ENCODE results near the gene EPN2.

Gene EPN2

DNA sequence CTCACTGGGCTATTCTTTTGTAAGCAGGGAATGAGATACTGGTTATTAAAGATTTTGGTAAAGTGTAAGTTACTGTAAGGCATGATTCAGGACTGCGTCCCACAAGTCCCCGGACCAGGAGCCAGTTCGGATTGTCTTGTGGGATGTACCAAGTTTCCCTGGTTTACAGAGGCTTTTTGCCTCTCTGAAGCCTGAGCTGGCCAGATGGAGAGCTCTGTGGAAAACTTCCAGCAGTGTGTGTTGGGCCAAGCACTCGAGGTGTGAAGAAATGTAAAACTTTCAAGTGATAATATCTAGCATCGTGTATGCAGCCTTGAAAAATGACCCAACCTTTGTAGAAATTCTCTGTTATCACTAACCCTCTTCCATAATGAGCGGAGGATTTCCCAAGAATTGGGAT lies 2.4 kb downstream of the EPN2 start:
- no peak for DNase-seq (ENCODE audit: low read depth)

DNA sequence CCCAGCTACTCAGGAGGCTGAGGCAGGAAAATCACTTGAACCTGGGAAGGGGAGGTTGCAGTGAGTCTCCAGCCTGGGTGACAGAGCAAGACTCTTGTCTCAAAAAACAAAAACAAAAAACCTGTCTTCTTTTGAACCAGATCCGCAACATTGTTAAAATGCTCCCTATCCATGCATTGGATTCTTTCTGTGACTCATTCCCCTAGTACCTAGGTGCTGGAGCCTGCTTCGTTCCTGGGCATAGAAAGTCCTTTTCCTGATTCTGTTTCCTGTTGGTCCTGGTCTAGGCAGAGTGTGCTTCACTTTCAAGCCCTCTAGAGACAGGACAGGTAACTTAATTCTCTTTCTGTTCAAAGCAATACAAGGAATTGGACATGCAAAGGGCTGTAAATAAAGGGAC lies 5.2 kb downstream of the EPN2 start:
- DNase-seq (ENCODE audit: low read depth): no peak

DNA sequence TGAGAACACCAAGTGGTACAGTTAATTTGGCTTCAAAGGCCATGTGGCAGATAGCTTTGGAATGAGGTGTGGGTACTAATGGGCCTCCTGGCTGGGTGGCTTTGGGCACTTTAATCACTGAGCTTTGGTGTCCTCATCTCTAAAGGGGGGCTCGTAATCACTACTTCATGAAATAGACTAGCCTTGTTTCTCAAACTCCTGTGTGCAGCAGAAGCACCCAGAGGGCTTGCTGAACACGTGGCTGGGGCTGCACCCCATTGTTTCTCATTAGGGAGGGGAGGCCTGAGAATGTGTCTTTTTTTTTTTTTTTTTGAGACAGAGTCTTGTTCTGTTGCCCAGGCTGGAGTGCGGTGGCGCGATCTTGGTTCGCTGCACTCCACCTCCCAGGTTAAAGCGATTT lies 5.8 kb downstream of the EPN2 start:
- DNase-seq (ENCODE audit: low read depth): no peak

DNA sequence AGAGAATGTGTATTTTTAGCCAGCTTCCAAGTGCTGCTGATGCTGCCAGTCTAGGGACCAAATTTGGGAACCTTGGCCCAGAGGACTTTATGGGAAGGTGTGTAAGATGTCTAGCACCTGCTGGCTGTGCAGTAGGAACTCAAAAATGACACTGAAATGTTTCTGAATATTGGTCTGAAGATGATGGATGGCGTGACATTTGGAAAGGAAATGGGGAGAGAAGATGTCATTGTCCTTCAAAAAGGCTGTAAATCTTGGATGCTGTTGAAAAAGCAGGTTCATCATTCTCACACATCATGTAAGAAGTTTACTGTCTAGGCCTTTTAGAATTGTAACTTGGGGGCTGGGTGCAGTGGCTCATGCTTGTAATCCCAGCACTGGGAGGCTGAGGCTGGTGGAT lies 6.7 kb downstream of the EPN2 start:
- no peak for DNase-seq (ENCODE audit: low read depth)

- no peak for DNase-seq (ENCODE audit: low read depth)
Measured at GRCh38 chr17:19244357-19244756, 7.2 kb downstream of the EPN2 start.

DNA sequence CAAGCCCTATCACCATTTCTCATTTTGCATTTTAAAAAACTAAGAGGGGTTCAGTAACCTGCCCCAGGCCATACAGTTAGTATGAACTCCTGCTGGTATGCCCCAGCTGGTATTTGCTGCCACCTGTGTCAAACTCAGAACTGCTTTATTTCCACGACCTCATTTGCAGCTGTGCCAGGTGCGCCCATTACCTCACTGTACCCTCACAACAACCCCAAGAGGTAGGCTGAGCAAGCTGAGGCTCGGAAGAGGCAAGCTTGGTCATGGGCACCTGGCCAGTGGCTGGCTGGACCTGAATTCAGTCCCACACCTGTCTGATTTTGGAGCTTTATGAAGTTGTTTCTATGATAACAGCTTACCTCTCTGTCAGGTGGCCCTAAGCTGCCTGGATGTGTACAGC lies 7.6 kb downstream of the EPN2 start:
- DNase-seq (ENCODE audit: low read depth): no peak

DNA sequence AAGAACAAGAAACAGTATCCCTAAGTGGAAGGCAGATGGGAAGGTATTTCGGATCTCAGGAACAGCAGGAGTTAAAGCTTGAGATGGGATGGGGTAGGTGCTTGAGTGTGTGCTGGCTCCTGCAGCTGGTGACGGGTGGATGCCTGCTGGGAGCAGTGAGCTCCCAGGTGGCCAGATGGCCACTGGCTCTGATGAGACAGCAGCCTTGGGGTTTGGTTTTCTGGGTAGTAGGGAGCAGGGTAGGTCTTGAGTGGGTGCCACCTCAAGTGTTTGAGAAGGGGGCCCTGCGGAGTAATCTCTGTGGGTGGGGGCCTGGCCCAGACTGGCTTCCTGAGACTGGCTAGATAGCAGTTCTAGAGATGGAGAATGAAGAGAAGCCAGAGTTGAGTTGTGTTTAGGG lies 10.3 kb downstream of the EPN2 start:
- no peak for DNase-seq (ENCODE audit: low read depth)

DNA sequence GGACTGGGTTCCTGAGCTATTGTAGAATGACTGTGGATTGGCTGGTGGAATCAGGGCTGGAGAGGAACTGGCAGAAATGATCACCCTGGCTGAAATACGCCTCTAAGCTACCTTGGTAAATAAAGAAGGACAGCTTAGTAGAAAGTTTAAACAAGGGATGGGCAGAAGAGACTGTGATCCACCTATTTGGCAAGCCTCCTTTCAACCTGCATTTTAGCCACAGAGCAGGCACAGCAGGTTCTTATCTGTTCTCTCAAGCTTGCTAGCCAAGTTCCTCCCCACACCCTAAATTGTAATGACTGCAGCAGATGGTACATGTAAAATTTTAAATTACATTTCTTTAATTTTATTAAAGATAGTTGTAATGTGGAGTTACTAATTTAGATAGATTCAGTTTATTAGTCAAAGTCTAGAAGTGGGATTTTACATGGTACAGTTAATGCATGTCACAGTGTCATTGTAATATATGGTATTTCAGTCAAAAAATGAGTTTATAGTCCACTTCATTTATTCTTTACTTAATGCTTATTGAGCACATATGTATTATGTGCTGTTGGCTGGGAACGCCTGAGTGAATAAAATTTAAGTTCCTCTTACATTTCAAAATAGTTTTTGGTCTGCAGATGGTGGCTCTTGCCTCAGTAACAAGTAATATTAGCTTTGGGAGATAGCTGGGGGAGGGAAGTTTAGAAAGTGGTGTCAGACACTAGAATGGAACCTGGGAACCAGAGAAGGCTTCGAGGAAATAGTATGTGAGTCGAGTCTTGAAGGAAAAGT lies 11.2 kb downstream of the EPN2 start:
- no peak for DNase-seq (ENCODE audit: low read depth)

GRCh38 chr17:19248928-19249574 lies 11.9 kb downstream of the EPN2 start:
- no peak for DNase-seq (ENCODE audit: low read depth)

DNA sequence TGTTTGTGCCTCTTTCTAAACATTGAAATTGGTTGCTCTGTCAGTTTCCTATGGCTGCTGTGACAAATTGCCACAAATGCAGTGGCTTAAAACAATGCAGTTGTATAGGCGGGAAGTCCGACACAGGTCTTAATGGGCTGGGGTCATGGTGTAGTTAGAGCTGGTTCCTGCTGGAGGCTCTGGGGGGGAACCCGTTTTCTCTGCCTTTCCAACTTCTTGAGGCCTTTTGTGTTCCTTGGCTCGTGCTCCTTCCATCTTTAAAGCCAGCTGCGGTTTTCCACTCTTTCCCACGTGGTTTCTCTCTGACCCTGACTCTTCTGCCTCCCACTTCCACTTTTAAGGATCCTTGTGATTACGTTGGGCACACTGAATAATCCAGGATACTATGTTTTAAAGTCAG lies 12.5 kb downstream of the EPN2 start:
- DNase-seq (ENCODE audit: low read depth): no peak

- no peak for DNase-seq (ENCODE audit: low read depth)
Measured at GRCh38 chr17:19250421-19251173, 13.4 kb downstream of the EPN2 start.

- DNase-seq (ENCODE audit: low read depth): no peak
Measured at GRCh38 chr17:19253112-19253511, 15.9 kb downstream of the EPN2 start.

DNA sequence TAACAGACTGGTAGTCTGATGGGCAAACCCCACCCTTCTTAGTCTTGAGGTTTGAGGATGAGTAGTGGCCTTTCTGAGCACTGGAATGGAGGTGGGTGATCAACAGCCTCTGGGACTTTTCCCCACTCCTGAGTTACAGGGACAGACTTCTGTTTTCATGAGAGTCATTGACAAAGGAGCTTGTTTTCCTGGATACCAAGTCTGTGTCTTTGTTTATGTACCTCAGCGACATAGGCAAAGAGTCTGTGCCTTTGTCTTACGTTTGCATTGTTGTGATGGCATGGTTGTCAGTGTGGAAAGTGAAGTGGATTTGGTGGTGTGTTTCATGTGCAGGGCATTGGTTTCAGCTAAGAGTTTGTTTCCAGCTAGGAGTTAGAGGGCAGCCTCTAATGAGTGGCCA lies 17.5 kb downstream of the EPN2 start:
- DNase-seq (ENCODE audit: low read depth): no peak

DNA sequence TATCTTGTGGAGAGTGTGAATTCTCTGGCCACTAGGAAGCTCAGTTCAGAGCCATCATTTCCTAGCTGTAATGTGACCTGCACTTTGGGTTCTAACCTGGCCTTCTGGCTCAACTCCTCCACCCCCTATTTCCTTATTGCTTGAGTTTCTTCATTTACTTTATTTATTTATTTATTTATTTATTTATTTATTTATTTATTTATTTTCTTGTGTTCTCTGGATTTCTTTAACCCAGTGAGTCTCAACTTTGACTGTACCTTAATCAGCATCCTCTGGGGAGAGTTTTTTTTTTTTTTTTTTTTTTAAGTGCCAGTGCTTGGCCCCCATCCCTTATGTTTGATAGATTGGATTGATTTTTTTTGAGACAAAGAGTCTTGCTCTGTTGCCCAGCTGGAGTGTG lies 18.1 kb downstream of the EPN2 start:
- DNase-seq (ENCODE audit: low read depth): no peak

DNA sequence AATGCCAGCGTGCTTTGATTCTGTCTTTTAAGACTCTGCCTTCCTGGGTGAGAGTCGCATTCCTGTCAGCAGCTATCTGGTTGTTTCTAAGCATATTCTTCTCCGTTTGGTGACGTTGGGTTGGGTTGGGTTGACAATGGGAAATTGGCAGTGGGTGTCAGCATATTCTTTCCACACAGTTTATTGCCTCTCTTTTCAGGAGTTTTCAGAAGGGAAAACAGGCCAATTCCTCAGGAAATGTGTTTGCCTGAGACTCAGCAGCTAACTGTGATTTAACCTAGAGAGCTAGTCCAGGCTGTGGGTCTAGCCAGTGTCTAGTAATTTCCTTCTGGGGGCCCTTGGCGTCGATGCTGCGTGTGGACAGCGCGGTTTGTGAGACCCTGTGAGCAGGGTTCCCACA lies 21.2 kb downstream of the EPN2 start:
- no peak for DNase-seq (ENCODE audit: low read depth)

- no peak for DNase-seq (ENCODE audit: low read depth)
Measured at GRCh38 chr17:19260958-19261357, 23.8 kb downstream of the EPN2 start.

DNA sequence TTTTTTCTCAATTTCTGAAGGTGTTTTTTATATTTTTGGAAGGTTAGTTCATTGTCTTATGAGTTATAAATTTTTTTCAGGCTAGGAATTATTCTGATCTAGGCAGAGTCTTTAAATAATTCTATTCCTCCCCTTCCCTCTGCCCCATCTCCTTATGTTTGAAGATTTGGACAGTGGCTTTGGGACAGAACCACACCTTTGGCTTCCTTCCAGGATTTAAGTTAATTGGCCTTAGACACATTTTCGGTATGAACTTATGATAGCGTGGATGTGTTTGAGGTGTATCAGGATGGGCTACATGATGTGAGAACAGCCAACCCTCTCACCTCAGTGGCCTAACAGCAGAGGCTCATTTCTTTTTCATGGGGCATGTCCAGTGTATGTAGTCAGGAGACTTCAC lies 24.3 kb downstream of the EPN2 start:
- DNase-seq (ENCODE audit: low read depth): no peak

DNA sequence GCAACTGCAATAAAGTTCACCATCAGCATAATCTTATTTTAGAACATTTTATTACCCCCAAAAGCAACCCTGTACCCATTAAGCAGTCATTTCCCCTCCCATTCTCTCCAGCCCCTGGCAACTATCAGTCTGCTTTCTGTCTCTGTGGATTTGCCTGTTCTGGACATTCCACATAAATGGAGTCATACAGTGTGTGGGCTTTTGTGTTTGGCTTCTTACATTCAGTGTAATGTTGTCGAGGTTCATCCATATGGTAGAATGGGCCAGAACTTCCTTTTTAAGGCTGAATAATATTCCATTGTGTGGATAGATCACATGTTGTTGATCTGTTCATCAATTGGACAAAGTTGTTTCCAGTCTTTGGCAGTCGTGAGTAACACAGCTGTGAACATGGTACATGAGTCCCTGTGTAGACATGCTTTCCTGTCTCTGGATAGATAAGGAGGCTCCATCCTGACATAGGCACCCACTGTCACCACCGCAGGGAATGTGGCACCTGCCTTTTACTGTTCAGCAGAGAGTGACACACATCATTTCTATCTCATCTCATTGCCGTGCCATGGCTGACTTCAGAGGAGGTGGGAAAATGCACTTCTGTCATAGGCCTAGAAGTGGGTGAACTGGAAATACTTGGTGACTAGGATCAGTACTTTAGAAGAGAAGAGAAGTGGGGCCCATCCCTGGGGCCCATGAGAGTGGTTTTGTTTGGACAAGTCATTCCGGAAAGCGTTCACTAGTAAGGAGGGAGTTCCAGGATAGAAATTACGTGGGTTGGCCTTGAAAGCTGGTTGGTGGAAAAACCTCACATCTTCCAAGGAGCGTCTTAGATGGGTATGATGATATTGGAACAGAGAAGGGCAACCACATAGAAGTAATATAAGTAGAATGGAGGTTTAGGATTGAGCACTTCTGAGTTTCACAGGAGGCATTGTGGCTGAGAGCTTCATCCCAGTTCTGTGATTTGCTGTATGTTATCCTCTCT lies 25.8 kb downstream of the EPN2 start:
- no peak for DNase-seq (ENCODE audit: low read depth)

DNA sequence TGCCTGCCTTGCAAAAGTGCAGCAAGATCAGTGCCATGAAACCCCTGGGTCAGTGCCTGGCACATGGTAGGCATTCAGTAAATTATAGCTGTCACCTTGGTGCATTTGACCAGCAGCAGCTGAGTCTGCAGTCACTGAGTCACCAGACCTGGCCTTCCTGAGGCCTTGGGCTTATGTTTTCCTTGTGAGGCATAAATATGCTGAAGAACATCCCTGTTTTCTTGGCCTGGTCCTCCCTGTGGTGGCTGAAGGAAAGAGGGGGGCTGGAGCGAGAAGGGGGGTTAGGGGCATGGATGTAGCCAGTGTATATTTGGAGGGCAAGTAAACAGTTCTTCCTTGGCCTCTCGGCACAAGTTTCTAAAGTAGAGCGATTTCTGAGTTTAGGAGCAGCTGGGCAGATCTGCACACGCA lies 26.5 kb downstream of the EPN2 start:
- no peak for DNase-seq (ENCODE audit: low read depth)

GRCh38 chr17:19264268-19264667 lies 27.1 kb downstream of the EPN2 start:
- no peak for DNase-seq (ENCODE audit: low read depth)

- no peak for DNase-seq (ENCODE audit: low read depth)
Measured at GRCh38 chr17:19264681-19265080, 27.5 kb downstream of the EPN2 start.

DNA sequence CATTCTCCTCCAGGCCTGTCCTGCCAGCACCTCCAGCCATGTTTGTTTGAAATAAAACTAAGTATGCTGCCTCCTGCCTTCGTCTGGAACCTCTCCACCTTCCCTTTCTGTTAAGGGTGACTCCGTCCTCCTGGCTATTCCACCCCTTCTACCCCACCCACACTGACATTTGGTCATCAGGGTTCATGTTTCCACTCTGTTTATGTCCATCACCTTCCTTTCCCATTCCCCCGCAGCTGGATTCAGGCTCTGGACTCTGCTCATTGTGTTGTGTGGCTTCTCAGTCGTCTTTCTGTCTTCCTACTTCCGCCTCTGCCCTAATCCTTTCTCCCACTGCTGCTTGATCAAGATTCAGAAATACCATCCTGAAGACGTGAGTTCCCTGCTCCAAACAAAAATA lies 28.6 kb downstream of the EPN2 start:
- DNase-seq (ENCODE audit: low read depth): no peak

All from activated T-helper 1 cell treated with Interleukin-2 at 50 U/mL for 16 hours (primary cell).